ENCODE data around the gene FUOM. TPM values are rescaled to one million over a fixed set of nuclear protein-coding genes. Genes with fewer than 3 reads are reported as not detected.
A peak's percentile ranks its signal among the peaks of the same experiment; 100 is the strongest.

Gene FUOM, protein sequence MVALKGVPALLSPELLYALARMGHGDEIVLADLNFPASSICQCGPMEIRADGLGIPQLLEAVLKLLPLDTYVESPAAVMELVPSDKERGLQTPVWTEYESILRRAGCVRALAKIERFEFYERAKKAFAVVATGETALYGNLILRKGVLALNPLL
- 22.4 and 28.4 TPM in 2 replicates for total RNA-seq

DNA sequence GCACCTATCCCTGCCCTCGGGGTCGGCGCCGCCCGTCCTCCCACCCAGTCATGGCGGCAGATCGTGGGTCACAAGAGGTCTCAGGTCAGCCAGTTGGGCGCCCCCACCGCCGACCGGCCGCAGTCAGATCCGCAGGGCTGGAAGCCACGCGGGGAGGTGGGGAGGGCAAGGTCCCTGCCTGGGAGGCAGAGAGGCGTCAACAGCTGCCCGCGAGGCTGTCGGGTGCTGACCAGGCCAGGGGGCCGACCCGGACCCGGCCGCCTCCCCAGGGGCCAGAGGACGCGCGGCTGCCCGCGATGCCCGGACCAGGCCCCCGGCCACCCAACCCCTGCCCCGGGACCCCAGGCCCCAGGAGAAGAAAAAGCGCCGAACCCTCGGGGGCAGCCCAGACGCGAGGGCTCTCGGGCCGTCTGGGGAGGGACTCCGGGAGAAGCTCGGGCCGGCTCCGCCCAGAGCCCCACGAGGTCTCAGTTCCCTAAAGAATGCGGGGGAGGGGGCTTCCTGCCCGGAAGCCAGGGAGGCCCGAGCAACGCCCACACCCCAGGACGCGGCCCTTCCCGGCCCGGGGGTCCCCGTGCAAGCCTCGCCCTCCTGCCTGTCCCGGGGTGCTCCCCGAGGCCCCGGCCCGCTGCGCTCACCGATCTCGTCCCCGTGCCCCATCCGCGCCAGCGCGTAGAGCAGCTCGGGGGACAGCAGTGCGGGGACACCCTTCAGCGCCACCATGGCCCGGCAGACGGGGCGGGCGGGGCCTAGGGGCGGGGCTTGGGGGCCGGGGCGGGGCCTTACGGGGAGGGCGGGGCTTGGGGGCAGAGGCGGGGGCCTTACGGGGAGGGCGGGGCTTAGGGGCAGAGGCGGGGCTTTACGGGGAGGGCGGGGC is at the start of gene FUOM:
Gene FUOM, minus strand, starts transcription at position 735 of the 877 bp plus-strand sequence. Its CDS starts 12 bp downstream, at position 723.

DNA sequence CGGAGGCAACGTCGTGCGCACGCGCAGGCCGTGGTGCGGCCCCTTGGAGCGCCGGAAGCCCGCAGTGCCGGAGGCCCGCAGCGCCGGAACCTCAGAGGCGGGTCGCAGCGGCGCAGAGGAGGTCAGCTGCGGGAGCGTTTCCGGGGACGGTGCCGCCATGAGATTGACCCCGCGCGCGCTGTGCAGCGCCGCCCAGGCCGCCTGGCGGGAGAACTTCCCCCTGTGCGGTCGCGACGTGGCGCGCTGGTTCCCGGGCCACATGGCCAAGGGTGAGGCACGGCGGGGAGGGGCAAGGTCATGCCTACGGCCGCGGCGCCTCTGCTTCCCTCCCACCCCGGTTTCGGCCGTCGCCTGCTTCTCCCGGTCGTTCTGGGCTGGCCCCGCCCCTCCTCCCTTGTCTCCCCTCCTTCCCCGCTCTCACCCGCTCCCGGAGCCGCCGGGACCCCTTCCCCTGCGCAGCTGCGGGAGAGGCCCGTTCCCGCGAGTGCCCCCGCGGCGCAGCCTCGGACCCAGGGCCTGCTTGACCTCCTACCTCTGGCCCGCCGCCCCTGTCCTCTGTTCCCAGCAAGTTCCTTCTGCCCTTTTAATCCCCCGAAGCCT is 36.3 kb upstream of the FUOM start, which contains the start of gene MTG1:
Gene MTG1, plus strand, starts transcription at position 94 of the 600 bp plus-strand sequence. Its CDS starts 64 bp downstream, at position 158.

DNA sequence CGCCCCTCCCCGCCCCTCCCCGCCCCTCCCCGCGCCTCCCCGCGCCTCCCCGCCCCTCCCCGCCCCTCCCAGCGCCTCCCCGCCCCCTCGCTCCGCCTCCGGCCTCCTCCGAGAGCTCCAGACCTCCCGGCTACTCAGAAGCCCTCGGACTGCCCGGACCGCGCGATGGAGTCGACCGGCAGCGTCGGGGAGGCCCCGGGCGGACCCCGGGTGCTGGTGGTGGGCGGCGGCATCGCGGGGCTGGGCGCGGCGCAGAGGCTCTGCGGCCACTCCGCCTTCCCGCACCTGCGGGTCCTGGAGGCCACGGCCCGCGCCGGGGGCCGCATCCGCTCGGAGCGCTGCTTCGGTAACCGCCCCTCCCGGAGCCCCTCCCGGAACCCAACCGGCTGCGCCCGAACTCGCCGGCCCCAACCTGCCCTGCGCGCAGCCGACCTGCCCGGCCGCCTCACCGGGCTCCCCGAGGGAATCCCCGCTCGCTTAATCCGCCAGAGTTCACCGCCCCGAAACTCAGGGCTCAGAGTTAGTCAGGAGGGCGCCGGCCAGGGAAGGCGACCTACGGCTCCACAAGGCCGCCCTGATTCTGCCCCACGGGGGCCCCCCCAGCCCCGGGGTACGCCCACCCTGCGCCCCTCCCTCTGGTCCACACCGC is 21.5 kb upstream of the FUOM start, which contains the start of gene PAOX:
Gene PAOX, plus strand, starts transcription at position 111 of the 649 bp plus-strand sequence. Its CDS starts 55 bp downstream, at position 166.

DNA sequence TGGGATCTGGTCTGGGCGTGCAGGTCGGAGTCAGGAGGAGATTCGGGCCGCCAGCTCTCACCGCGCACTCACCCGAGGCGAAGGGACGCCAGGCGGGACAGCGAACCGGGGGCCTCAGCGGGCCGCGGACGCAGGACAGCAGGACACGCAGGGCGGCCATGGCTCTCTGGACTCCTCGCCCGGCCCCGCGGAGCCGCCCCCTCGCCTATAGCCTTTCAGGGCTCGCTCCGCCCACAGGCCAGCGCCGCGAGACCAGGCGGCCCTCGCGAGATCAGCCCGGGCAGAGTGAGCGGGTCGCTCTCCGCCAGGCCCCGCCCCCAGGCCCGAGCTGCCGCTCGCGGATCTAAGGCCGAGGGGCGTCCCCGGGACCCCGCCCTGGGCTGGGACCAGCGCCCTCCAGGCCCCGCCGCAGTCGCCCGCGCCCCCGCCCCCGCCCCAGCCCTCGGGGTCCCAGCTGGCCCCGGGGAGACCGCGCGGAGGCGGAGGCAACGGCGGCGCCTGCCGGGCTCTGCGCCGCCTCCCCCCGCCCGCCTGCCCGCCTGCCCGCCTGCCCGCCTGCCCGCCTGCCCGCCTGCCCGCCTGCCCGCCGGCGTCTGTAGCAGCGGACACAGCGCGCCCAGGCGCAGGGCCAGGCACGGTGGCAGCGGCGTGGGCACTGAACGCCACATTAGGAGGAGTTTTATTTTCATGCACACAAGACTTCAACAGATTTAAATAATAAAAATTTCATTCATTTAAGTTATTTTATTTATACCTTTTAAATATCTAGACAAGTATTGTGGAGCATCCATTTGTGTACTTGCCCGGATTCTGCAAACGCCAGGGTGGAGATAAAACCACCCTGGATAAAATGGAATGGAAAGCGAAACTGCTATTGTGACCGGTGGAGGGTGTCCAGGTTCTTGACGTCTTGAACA is 15.6 kb upstream of the FUOM start, which contains the start of gene ECHS1:
Gene ECHS1, minus strand, starts transcription at position 181 of the 917 bp plus-strand sequence. Its CDS starts 21 bp downstream, at position 160.

DNA sequence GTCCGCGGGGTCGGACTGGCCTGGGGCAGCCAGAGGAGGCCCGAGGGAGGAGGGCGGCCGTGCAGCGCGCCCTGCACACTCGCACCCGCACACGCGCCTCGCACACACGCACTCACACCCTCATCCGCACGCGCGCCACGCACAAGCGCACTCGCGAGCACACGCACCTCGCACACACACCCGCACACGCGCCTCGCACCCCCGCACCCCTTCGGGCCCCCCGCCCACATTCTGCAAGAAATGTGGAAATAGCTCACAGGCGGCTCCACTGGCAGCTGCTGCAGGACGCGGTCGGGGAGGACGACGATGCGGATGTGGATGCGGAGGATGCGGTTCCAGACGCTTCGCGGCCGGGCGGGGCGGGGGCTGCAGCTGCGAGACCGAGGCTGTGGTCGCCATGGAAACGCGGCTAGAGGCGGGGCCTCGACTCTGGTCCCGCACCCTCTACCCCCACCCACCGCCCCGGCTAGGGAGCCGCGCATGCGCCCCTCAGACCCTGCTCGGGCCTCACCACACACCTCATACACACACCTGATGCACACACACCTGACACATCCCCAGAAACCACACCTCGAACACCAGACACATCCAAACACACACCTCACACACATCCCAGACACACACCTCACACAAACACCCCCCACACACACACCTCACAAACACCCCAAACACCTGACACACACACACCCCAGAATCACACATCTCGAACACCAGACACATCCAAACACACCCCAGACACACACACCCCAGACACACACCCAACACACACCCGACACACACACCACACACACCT is 21.0 kb downstream of the FUOM start, which contains the start of gene CALY:
Gene CALY, minus strand, starts transcription at position 320 of the 793 bp plus-strand sequence. CDS start 7,907 bp downstream, outside the sequence.

DNA sequence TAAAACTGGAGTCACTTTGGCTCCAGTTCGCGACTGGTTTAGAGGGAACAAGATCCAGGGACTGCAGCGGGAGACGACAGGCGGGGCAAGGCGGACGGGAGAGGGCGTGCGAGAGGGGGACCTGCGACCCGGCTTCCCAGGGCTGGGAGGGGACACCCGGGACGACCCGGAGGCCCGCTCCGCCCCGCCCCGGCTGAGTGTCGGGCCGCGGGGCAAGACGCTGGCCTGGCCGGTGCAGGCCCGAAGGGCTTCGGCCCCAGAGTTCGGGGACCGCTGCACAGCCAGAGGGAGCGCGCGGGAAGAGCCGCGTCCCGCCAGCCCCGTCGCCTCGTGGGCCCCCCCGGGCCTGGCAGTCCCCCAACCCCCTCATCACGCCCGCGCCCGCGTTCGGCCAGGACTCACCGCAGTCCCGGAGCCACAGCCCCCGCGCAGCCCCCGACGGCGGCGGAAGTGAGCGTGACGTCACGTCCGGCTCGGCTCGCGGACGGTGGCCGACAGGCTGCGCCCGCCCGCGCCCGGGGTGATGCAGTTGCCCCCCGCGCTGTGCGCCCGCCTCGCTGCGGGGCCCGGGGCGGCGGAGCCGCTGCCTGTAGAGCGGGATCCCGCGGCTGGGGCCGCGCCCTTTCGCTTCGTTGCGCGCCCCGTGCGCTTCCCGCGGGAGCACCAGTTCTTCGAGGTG is 49.3 kb downstream of the FUOM start, which contains the start of the genes TUBGCP2 and ZNF511:
Gene TUBGCP2, minus strand, starts transcription at position 452 of the 679 bp plus-strand sequence. CDS start 5,931 bp downstream, outside the sequence.
Gene ZNF511, plus strand, starts transcription at position 494 of the 679 bp plus-strand sequence. Its CDS starts 30 bp downstream, at position 524.

Small RNA genes within 50 kb of the gene (small RNA-seq; reads per million reads assigned to genes)
- gene AL360181.4: not detected
- gene BANF1P2: not detected
- gene MIR3944: 0.32 reads per million, percentile 11 among the genes with 10 or more reads in this experiment

Other genes starting within 250 kb of the FUOM start
- gene KNDC1, start 197.8 kb downstream of the FUOM start, total RNA-seq: not detected in 2 replicates
- not detected in 2 replicates for gene UTF1, start 127.8 kb downstream of the FUOM start, total RNA-seq
- not detected in 2 replicates for gene VENTX, start 120.2 kb downstream of the FUOM start, total RNA-seq
- gene ADAM8, start 81.2 kb downstream of the FUOM start, total RNA-seq: 0.33 and 0.57 TPM in 2 replicates
- 51.9 and 62.6 TPM in 2 replicates for gene TUBGCP2, start 49.1 kb downstream of the FUOM start, total RNA-seq
- 26.1 and 31.9 TPM in 2 replicates for gene ZNF511, start 49.1 kb downstream of the FUOM start, total RNA-seq
- not detected in 2 replicates for gene CALY, start 21.1 kb downstream of the FUOM start, total RNA-seq
- gene PRAP1, start 10.6 kb downstream of the FUOM start, total RNA-seq: not detected in 2 replicates
- 79.3 and 83.0 TPM in 2 replicates for gene ECHS1, start 15.3 kb upstream of the FUOM start, total RNA-seq
- gene PAOX, start 21.2 kb upstream of the FUOM start, total RNA-seq: 4.8 and 5.9 TPM in 2 replicates
- gene MTG1, start 36.1 kb upstream of the FUOM start, total RNA-seq: 35.3 and 40.5 TPM in 2 replicates
- gene SPRN, start 66.6 kb upstream of the FUOM start, total RNA-seq: not detected in 2 replicates
- gene SCART1, start 95.9 kb upstream of the FUOM start, total RNA-seq: 1.3 and 1.6 TPM in 2 replicates
- 0.76 and 1.3 TPM in 2 replicates for gene CYP2E1, start 169.3 kb upstream of the FUOM start, total RNA-seq
- gene SYCE1, start 207.6 kb upstream of the FUOM start, total RNA-seq: 0.33 TPM in 1 of 2 replicates, not detected in the other

Measured in vein endothelial cell (primary cell).